Measurements from ENCODE around the gene TULP4. TPM values are rescaled to one million over a fixed set of nuclear protein-coding genes. Genes with fewer than 3 reads are reported as not detected.
A peak's percentile ranks its signal among the peaks of the same experiment; 100 is the strongest.

TULP4 gene
- total and polyA plus RNA-seq, 8 donors, result 18.6 to 86.8 (median 21.7) TPM

- H3K9me3 ChIP-seq, result no peaks in the 10 kb centered on the region
- no peak overlapping the region for H3K4me3 ChIP-seq
- DNase-seq (no peak), ATAC-seq (no peak)
- intact Hi-C loops (cut with DNase I), result no loop called here
- H3K27me3 ChIP-seq, result no peaks in the 10 kb centered on the region
- no peak for TF ChIP-seq CTCF (IDR thresholded peaks at IDR 0.05)
- H3K4me1 ChIP-seq, result no peaks in the 10 kb centered on the region
- H3K36me3 ChIP-seq, result peaks cover 0 to 19% of the 10 kb centered on the region in 2 donors
- no peak overlapping the region for H3K27ac ChIP-seq
Measured at GRCh38 chr6:158461954-158462353, 149.7 kb downstream of the TULP4 start.

- no peak for DNase-seq
Measured at GRCh38 chr6:158464483-158464882, 152.2 kb downstream of the TULP4 start.

GRCh38 chr6:158465257-158465656, 153.0 kb downstream of the TULP4 start:
- no peak for DNase-seq
- intact Hi-C loops (cut with DNase I), result no loop called here
- Histone ChIP-seq H3K27me3 (no peaks in the 10 kb centered on the region), H3K4me1 (no peaks in the 10 kb centered on the region), H3K36me3 (peaks cover 0 to 5% of the 10 kb centered on the region in 2 donors), H3K9me3 (no peaks in the 10 kb centered on the region), H3K27ac (no peak overlapping the region), H3K4me3 (no peak overlapping the region)
- no peak for ATAC-seq
- no peak for TF ChIP-seq CTCF (IDR thresholded peaks at IDR 0.05)

More at GRCh38 chr6:158464483-158464882, 152.2 kb downstream of the TULP4 start:
- H3K27me3 ChIP-seq, result no peaks in the 10 kb centered on the region
- no peaks in the 10 kb centered on the region for H3K9me3 ChIP-seq
- H3K27ac ChIP-seq, result no peak overlapping the region
- ATAC-seq, result no peak
- TF ChIP-seq CTCF (IDR thresholded peaks at IDR 0.05), result no peak
- peaks cover 0 to 5% of the 10 kb centered on the region in 2 donors for H3K36me3 ChIP-seq
- no peak overlapping the region for H3K4me3 ChIP-seq
- no peaks in the 10 kb centered on the region for H3K4me1 ChIP-seq
- intact Hi-C loops (cut with DNase I), result no loop called here

GRCh38 chr6:158465747-158466146, 153.5 kb downstream of the TULP4 start:
- Histone ChIP-seq H3K36me3 (peaks cover 0 to 5% of the 10 kb centered on the region in 2 donors), H3K27me3 (no peaks in the 10 kb centered on the region), H3K9me3 (no peaks in the 10 kb centered on the region), H3K4me3 (no peak overlapping the region), H3K4me1 (no peaks in the 10 kb centered on the region), H3K27ac (no peak overlapping the region)
- ATAC-seq (no peak), DNase-seq (no peak)
- no peak for TF ChIP-seq CTCF (IDR thresholded peaks at IDR 0.05)
- intact Hi-C loops (cut with DNase I), result no loop called here

GRCh38 chr6:158467923-158468322, 155.7 kb downstream of the TULP4 start:
- ATAC-seq (peak; percentile 49), DNase-seq (no peak)
- Histone ChIP-seq H3K27me3 (no peaks in the 10 kb centered on the region), H3K36me3 (peaks cover 0 to under 1% of the 10 kb centered on the region in 2 donors), H3K4me1 (no peaks in the 10 kb centered on the region), H3K27ac (no peak overlapping the region), H3K4me3 (no peak overlapping the region), H3K9me3 (no peaks in the 10 kb centered on the region)
- no peak for TF ChIP-seq CTCF (IDR thresholded peaks at IDR 0.05)
- intact Hi-C loops (cut with DNase I), result no loop called here
